HEK293T (cell line): Measurements from ENCODE around the gene CDHR2.

Experiments used
- ARNT ChIP-seq: fragments of 450-650 bp; IDR thresholded peaks from 2 replicates; pipeline ENCODE4 v1.6.1; 2017; ENCODE audit warnings: mild to moderate bottlenecking
- BHLHE40 ChIP-seq: fragments of 450-650 bp; IDR thresholded peaks from 2 replicates; pipeline ENCODE4 v1.6.1; 2016; ENCODE audit warnings: mild to moderate bottlenecking, moderate library complexity, borderline replicate concordance
- ELF4 ChIP-seq: fragments of 450-650 bp; IDR thresholded peaks from 2 replicates; pipeline ENCODE4 v1.6.1; 2017; ENCODE audit warnings: antibody characterized with exemption
- FOXA1 ChIP-seq: fragments of 450-650 bp; IDR thresholded peaks from 2 replicates; pipeline ENCODE4 v1.6.1; 2016; ENCODE audit warnings: mild to moderate bottlenecking
- FOXK2 ChIP-seq: fragments of 450-650 bp; IDR thresholded peaks from 2 replicates; pipeline ENCODE4 v1.6.1; 2016; ENCODE audit warnings: mild to moderate bottlenecking
- FOXM1 ChIP-seq: fragments of 450-650 bp; IDR thresholded peaks from 2 replicates; pipeline ENCODE4 v1.6.1; 2017; ENCODE audit warnings: mild to moderate bottlenecking, borderline replicate concordance
- LEF1 ChIP-seq: fragments of 450-650 bp; IDR thresholded peaks from 2 replicates; pipeline ENCODE4 v1.6.1; 2017; ENCODE audit warnings: mild to moderate bottlenecking, borderline replicate concordance
- NFRKB ChIP-seq: fragments of 450-650 bp; IDR thresholded peaks from 2 replicates; pipeline ENCODE4 v1.6.1; 2016; ENCODE audit warnings: mild to moderate bottlenecking, moderate library complexity
- SP1 ChIP-seq: fragments of 450-650 bp; IDR thresholded peaks from 2 replicates; pipeline ENCODE4 v1.6.1; 2017
- TARDBP ChIP-seq: fragments of 450-650 bp; IDR thresholded peaks from 2 replicates; pipeline ENCODE4 v1.6.1; 2016
- ZNF384 ChIP-seq: fragments of 450-650 bp; IDR thresholded peaks from 2 replicates; pipeline ENCODE4 v1.6.1; 2016
- TF ChIP-seq, protein P1 (sequence below): fragments of 450-650 bp; IDR thresholded peaks from 2 replicates; pipeline ENCODE4 v1.6.1; 2016

DNA sequence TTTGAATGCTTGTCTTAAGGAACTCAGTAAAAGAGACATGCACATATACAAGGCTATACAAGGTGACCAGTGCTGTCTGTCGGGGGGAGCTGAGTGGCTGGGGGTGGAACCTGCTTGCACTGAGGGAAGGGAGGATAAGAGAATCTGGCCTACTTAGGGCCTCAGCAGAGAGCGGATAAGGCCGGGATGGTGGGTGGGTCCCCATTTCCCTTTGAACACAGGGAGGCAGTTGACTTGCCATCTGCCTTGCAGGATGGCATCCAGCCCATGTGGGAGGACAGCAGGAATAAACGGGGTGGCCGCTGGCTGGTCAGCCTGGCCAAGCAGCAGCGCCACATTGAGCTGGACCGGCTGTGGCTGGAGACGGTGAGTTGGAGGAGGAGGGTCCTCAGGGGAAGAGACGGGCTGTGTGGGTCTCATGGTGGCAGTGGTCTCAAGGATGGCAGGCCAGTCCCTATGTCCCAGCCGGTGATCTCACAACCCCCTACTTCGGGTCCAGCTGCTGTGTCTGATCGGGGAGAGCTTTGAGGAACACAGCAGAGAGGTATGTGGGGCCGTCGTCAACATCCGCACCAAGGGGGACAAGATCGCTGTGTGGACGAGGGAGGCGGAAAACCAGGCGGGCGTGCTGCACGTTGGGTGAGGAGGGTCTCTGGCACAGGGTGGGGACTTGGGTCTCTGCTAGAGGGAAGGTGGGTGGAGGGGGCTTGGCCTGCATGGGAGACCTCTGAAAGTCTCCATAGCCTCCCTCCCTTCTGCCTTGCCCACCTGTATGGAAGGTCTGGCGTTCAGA, 95.9 kb downstream of the CDHR2 start:
- TF ChIP-seq FOXK2 (no peak), TARDBP (no peak), NFRKB (no peak), SP1 (no peak), BHLHE40 (no peak), FOXM1 (no peak), ARNT (no peak), FOXA1 (no peak), ELF4 (no peak), ZNF384 (no peak), LEF1 (no peak)
- TF ChIP-seq, protein P1, sequence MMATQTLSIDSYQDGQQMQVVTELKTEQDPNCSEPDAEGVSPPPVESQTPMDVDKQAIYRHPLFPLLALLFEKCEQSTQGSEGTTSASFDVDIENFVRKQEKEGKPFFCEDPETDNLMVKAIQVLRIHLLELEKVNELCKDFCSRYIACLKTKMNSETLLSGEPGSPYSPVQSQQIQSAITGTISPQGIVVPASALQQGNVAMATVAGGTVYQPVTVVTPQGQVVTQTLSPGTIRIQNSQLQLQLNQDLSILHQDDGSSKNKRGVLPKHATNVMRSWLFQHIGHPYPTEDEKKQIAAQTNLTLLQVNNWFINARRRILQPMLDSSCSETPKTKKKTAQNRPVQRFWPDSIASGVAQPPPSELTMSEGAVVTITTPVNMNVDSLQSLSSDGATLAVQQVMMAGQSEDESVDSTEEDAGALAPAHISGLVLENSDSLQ = no peak
